CD4-positive, alpha-beta T cell (primary cell): ENCODE data around the gene PPP1R36. TPM values are rescaled to one million over a fixed set of nuclear protein-coding genes. Genes with fewer than 3 reads are reported as not detected.
"Not testable (repeated sequence)": the region's sequence is repeated elsewhere in the genome, so short reads cannot be mapped to it uniquely, and the experiment has no call there.

ENCODE experiments used
- ATAC-seq: fragments of 200-7000 bp; cut with Tn5 transposase; one replicate; pipeline ENCODE4 v1.10.0; 2022; ENCODE audit warnings: mild to moderate bottlenecking; ENCODE audit not compliant: poor library complexity
- CTCF ChIA-PET: fragments of 350-600 bp; sonication (Branson Sonifier 250); formaldehyde crosslinking; loops from one replicate; lab custom pipeline; 2021; ENCODE audit warnings: antibody characterized with exemption, inconsistent platforms; lab: Charles Lee
- POLR2A ChIA-PET: fragments of 350-600 bp; sonication (Branson Sonifier 250); formaldehyde crosslinking; loops from one replicate; lab custom pipeline; 2021; ENCODE audit warnings: antibody characterized with exemption, inconsistent platforms; lab: Charles Lee
- DNase-seq, 14 experiments: peaks; one replicate each; pipeline ENCODE4 v3.0.0-alpha.2; 2013 to 2020; ENCODE audit warnings: mixed read lengths in 2 of 14
- H3K27ac ChIP-seq, 2 donors: one replicate each; pipeline versions ENCODE4 v1.5.1 to v1.7.0; 2013; ENCODE audit warnings: low read length in 2 of 2, low read depth in 1 of 2, mild to moderate bottlenecking in 1 of 2
- H3K27me3 ChIP-seq, 2 experiments: 1 replicate in 1 of 2; 2 replicates in 1 of 2; pipeline versions ENCODE4 v1.6.1 to v1.7.0; 2013; ENCODE audit warnings: low read length in 2 of 2, control low read depth in 1 of 2, mild to moderate bottlenecking in 1 of 2, moderate library complexity in 1 of 2; ENCODE audit not compliant: insufficient read depth in 2 of 2, control insufficient read depth in 1 of 2
- H3K36me3 ChIP-seq: one replicate; pipeline ENCODE4 v1.6.1; 2013; ENCODE audit warnings: low read length, control low read depth; ENCODE audit not compliant: insufficient read depth
- H3K4me1 ChIP-seq: one replicate; pipeline ENCODE4 v1.6.1; 2013; ENCODE audit warnings: low read length, control low read depth; ENCODE audit not compliant: insufficient read depth
- H3K4me3 ChIP-seq: one replicate; pipeline ENCODE4 v1.5.1; 2013; ENCODE audit warnings: mild to moderate bottlenecking, low read length, moderate library complexity
- H3K9me3 ChIP-seq, 2 experiments: 1 replicate in 1 of 2; 2 replicates in 1 of 2; pipeline versions ENCODE4 v1.6.1 to v1.7.0; 2013; ENCODE audit warnings: low read length in 2 of 2, mild to moderate bottlenecking in 2 of 2, control low read depth in 1 of 2, moderate library complexity in 1 of 2; ENCODE audit not compliant: control insufficient read depth in 1 of 2, insufficient read depth in 1 of 2
- H3K27ac Mint-ChIP-seq: one replicate; pipeline ENCODE4 v1.8.0; 2020; ENCODE audit warnings: mixed read lengths
- H3K27me3 Mint-ChIP-seq: one replicate; pipeline ENCODE4 v1.8.0; 2021; ENCODE audit warnings: mixed read lengths
- H3K36me3 Mint-ChIP-seq: one replicate; pipeline ENCODE4 v1.8.0; 2021; ENCODE audit warnings: low read depth, mixed read lengths
- H3K4me1 Mint-ChIP-seq: one replicate; pipeline ENCODE4 v1.8.0; 2021; ENCODE audit warnings: low read depth, mixed read lengths
- H3K4me3 Mint-ChIP-seq: one replicate; pipeline ENCODE4 v1.8.0; 2020; ENCODE audit warnings: mild to moderate bottlenecking, mixed read lengths
- H3K9me3 Mint-ChIP-seq: one replicate; pipeline ENCODE4 v1.8.0; 2020; ENCODE audit warnings: mixed read lengths
- intact Hi-C, 2 experiments: fragments of 100-400 bp; cut with DNase I in 1 of 2; cut with micrococcal nuclease in 1 of 2; formaldehyde crosslinking; loops; one replicate each; pipeline versions ENCODE4 v1.15.1 to v1.9.0; 2023 to 2025; cut with DNase I, micrococcal nuclease
- total RNA-seq, 174 experiments: library from RNA in 2 of 174; stranded (reverse) in 2 of 174; gene quantifications; one replicate each; pipeline ENCODE4 v1.2.3 and lab custom pipeline; 2021 to 2026
- TF ChIP-seq, protein P1 (sequence below): fragments of 200-600 bp; IDR thresholded peaks from one replicate; pipeline ENCODE4 v1.8.0; 2022; ENCODE audit warnings: antibody characterized with exemption, mild to moderate bottlenecking

PPP1R36 gene
- total RNA-seq, 2 experiments from 2014 or later = not detected

DNA sequence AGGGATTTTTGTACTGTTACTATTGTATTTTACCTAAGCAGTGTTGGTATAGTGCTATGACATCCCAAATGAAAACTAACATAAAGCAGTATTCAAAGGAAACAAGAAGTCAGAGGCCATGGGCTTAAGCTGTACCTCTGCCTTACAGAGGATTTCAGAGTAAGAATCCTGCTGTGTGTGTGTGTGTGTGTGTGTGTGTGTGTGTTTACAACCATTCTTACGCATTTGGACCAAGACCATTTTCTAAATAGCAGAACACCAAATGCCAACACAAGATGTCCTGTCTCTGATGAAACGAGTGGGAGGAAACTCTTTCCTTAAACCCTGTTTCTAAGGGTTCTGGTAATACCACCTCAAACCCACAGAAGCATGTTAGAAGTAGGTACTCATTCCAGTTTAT is 64.4 kb downstream of the PPP1R36 start:
- no peaks in the 10 kb centered on the region for H3K36me3 ChIP-seq
- ATAC-seq = no peak
- CTCF ChIA-PET = interaction anchor here (1.5 kb wide), 1 partner anchor 10 kb away, joined by 3 read pairs; no protein-coding TSS in a partner anchor

DNA sequence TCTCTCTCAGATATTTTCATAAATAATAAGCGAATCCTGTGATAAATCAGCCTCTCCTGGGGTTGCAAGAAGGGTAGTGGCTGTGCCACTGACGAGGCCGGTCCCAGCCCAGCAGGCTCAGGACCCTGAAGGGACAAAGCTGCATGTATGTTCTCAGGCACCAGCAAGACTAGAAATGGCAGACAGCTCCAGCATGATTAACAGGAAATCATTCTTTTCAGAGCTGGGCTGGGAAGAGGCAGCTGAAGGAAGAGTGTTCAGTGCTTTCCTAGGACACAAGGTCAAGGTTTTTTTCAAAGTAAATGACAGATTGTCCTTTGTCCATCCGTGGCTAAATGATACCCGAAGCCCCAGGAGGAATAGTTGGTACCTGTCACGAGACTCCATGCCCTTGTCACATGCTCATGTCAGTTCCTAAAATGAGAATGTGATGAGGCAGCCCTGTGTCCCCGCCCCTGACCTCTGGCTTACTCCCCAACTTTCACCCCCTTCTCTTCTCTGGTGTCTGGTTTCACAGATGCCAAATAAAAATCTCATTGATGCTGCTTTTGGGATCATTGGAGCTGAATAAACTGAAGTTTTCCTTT is 65.1 kb downstream of the PPP1R36 start:
- Mint-ChIP-seq H3K9me3 (no peaks in the 10 kb centered on the region), H3K27me3 (peaks cover 5% of the 10 kb centered on the region), H3K36me3 (no peaks in the 10 kb centered on the region), H3K27ac (no peak overlapping the region), H3K4me1 (no peaks in the 10 kb centered on the region), H3K4me3 (no peak overlapping the region)
- H3K4me3 ChIP-seq = no peak overlapping the region
- no peaks in the 10 kb centered on the region for H3K36me3 ChIP-seq
- H3K27me3 ChIP-seq = no peaks in the 10 kb centered on the region
- ATAC-seq (no peak), DNase-seq (no peak)
- TF ChIP-seq, protein P1, sequence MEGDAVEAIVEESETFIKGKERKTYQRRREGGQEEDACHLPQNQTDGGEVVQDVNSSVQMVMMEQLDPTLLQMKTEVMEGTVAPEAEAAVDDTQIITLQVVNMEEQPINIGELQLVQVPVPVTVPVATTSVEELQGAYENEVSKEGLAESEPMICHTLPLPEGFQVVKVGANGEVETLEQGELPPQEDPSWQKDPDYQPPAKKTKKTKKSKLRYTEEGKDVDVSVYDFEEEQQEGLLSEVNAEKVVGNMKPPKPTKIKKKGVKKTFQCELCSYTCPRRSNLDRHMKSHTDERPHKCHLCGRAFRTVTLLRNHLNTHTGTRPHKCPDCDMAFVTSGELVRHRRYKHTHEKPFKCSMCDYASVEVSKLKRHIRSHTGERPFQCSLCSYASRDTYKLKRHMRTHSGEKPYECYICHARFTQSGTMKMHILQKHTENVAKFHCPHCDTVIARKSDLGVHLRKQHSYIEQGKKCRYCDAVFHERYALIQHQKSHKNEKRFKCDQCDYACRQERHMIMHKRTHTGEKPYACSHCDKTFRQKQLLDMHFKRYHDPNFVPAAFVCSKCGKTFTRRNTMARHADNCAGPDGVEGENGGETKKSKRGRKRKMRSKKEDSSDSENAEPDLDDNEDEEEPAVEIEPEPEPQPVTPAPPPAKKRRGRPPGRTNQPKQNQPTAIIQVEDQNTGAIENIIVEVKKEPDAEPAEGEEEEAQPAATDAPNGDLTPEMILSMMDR = no peak
- intact Hi-C loops = no loop called here
- H3K4me1 ChIP-seq = no peaks in the 10 kb centered on the region
- POLR2A ChIA-PET = no interaction called here
- CTCF ChIA-PET = interaction anchor here (0.5 to 1.5 kb wide), 2 partner anchors 9 to 566 kb away, joined by 3 read pairs; no protein-coding TSS in a partner anchor
- H3K27ac ChIP-seq = no peak overlapping the region
- no peaks in the 10 kb centered on the region for H3K9me3 ChIP-seq

More for the DNA sequence above, 64.4 kb downstream of the PPP1R36 start:
- Histone ChIP-seq H3K4me1 (no peaks in the 10 kb centered on the region), H3K4me3 (no peak overlapping the region), H3K27ac (no peak overlapping the region), H3K27me3 (no peaks in the 10 kb centered on the region), H3K9me3 (no peaks in the 10 kb centered on the region)
- POLR2A ChIA-PET = interaction anchor here (0.7 kb wide), 1 partner anchor 40 kb away, joined by 3 read pairs; no protein-coding TSS in a partner anchor
- Mint-ChIP-seq H3K27me3 (peaks cover 5% of the 10 kb centered on the region), H3K27ac (no peak overlapping the region), H3K36me3 (no peaks in the 10 kb centered on the region), H3K4me3 (no peak overlapping the region), H3K9me3 (no peaks in the 10 kb centered on the region), H3K4me1 (no peaks in the 10 kb centered on the region)
- TF ChIP-seq, protein P1 = no peak
- intact Hi-C loops = no loop called here
- no peak for DNase-seq

DNA sequence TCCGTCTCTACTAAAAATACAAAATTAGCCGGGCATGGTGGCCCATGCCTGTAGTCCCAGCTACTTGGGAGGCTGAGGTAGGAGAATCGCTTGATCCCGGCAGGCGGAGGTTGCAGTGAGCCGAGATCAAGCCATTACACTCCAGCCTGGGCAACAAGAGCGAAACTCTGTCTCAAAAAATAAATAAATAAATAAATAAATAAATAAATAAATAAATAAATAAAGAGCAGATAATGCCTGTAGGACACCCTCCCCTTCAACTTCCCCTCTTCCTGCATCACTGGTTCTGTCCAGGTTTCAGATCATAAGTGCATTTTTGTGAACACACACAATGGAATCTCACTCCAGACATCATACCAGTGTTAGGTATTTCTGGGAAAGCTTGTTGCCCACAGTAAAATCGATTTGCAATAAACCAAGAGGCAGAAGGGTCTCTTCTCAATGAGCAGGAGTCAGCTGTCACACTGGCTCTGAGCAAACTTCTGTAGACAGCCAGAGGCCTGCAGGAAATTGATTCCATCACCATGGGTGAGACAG is 68.2 kb downstream of the PPP1R36 start:
- H3K4me3 Mint-ChIP-seq, H3K27me3 Mint-ChIP-seq, H3K27me3 ChIP-seq, H3K4me1 ChIP-seq, intact Hi-C loops, H3K4me1 Mint-ChIP-seq, H3K36me3 Mint-ChIP-seq, POLR2A ChIA-PET, H3K27ac Mint-ChIP-seq, CTCF ChIA-PET, H3K27ac ChIP-seq, H3K4me3 ChIP-seq, DNase-seq, H3K9me3 ChIP-seq, H3K36me3 ChIP-seq, ATAC-seq, H3K9me3 Mint-ChIP-seq: not testable (repeated sequence)
